ENCODE measurements around the gene ARHGEF3. TPM values are rescaled to one million over a fixed set of nuclear protein-coding genes. Genes with fewer than 3 reads are reported as not detected.

Gene ARHGEF3
- total RNA-seq, 1 donor from 2014 or later, result 27.0 TPM

- ChIA-PET POLR2A (interaction anchor here (1.1 to 1.2 kb wide), 2 partner anchors 10 to 15 kb away, joined by 4 to 6 read pairs; no protein-coding TSS in a partner anchor), CTCF (interaction anchor here (0.6 to 1.2 kb wide), 5 partner anchors 10 to 36 kb away, joined by 3 read pairs; no protein-coding TSS in a partner anchor)
- intact Hi-C loops (cut with micrococcal nuclease), result no loop called here
- no peak overlapping the region for H3K27ac Mint-ChIP-seq
- no peaks in the 10 kb centered on the region for H3K27me3 Mint-ChIP-seq
- H3K36me3 Mint-ChIP-seq (ENCODE audit: low read depth), result peaks cover 38% of the 10 kb centered on the region
- DNase-seq (no peak), ATAC-seq (ENCODE audit: low read depth) (no peak)
- TF ChIP-seq CTCF (IDR thresholded peaks at IDR 0.05), result no peak
- no peaks in the 10 kb centered on the region for H3K9me3 Mint-ChIP-seq
- peaks cover 14% of the 10 kb centered on the region for H3K4me1 Mint-ChIP-seq
- H3K4me3 Mint-ChIP-seq, result no peak overlapping the region
Measured at GRCh38 chr3:56764184-56764583, 37.6 kb downstream of the ARHGEF3 start.

GRCh38 chr3:56763233-56763632, 38.5 kb downstream of the ARHGEF3 start:
- H3K4me1 Mint-ChIP-seq, result peaks cover 23% of the 10 kb centered on the region
- no peak overlapping the region for H3K4me3 Mint-ChIP-seq
- CTCF ChIA-PET, result no interaction called here
- POLR2A ChIA-PET, result no interaction called here
- no peak for DNase-seq
- no peaks in the 10 kb centered on the region for H3K27me3 Mint-ChIP-seq
- intact Hi-C loops (cut with micrococcal nuclease), result no loop called here
- H3K36me3 Mint-ChIP-seq (ENCODE audit: low read depth), result peaks cover 32% of the 10 kb centered on the region
- no peak overlapping the region for H3K27ac Mint-ChIP-seq
- TF ChIP-seq CTCF (IDR thresholded peaks at IDR 0.05), result no peak
- no peaks in the 10 kb centered on the region for H3K9me3 Mint-ChIP-seq
- no peak for ATAC-seq (ENCODE audit: low read depth)

GRCh38 chr3:56762718-56763117, 39.0 kb downstream of the ARHGEF3 start:
- Mint-ChIP-seq H3K36me3 (ENCODE audit: low read depth) (peaks cover 32% of the 10 kb centered on the region), H3K27me3 (no peaks in the 10 kb centered on the region), H3K9me3 (no peaks in the 10 kb centered on the region), H3K4me1 (peaks cover 23% of the 10 kb centered on the region), H3K27ac (no peak overlapping the region), H3K4me3 (no peak overlapping the region)
- intact Hi-C loops (cut with micrococcal nuclease), result no loop called here
- no peak for DNase-seq
- no peak for TF ChIP-seq CTCF (IDR thresholded peaks at IDR 0.05)
- no peak for ATAC-seq (ENCODE audit: low read depth)
- CTCF ChIA-PET, result no interaction called here
- POLR2A ChIA-PET, result no interaction called here

- CTCF ChIA-PET, result interaction anchor here (1.5 to 2.5 kb wide), 2 partner anchors 38 to 59 kb away, joined by 4 to 11 read pairs; no protein-coding TSS in a partner anchor
- intact Hi-C loops (cut with micrococcal nuclease), result loop anchor here (2.0 kb wide), 1 partner anchor 13 kb away; no protein-coding TSS in a partner anchor
- peaks cover 27% of the 10 kb centered on the region for H3K4me1 Mint-ChIP-seq
- POLR2A ChIA-PET, result no interaction called here
- TF ChIP-seq CTCF (IDR thresholded peaks at IDR 0.05), result no peak
- H3K27me3 Mint-ChIP-seq, result no peaks in the 10 kb centered on the region
- H3K4me3 Mint-ChIP-seq, result no peak overlapping the region
- peak overlapping the region; percentile 30 for H3K27ac Mint-ChIP-seq
- no peak for DNase-seq
- no peak for ATAC-seq (ENCODE audit: low read depth)
- H3K9me3 Mint-ChIP-seq, result no peaks in the 10 kb centered on the region
- peaks cover 32% of the 10 kb centered on the region for H3K36me3 Mint-ChIP-seq (ENCODE audit: low read depth)
Measured at GRCh38 chr3:56761887-56762651, 39.7 kb downstream of the ARHGEF3 start.

GRCh38 chr3:56761023-56761422, 40.7 kb downstream of the ARHGEF3 start:
- ChIA-PET POLR2A (interaction anchor here (1.5 kb wide), 1 partner anchor 23 kb away, joined by 5 read pairs; no protein-coding TSS in a partner anchor), CTCF (interaction anchor here (1.5 to 2.5 kb wide), 2 partner anchors 39 to 58 kb away, joined by 4 to 11 read pairs; no protein-coding TSS in a partner anchor)
- peaks cover 38% of the 10 kb centered on the region for H3K4me1 Mint-ChIP-seq
- TF ChIP-seq CTCF (IDR thresholded peaks at IDR 0.05), result no peak
- ATAC-seq (ENCODE audit: low read depth), result no peak
- H3K4me3 Mint-ChIP-seq, result no peak overlapping the region
- no peaks in the 10 kb centered on the region for H3K27me3 Mint-ChIP-seq
- no peaks in the 10 kb centered on the region for H3K9me3 Mint-ChIP-seq
- no peak for DNase-seq
- intact Hi-C loops (cut with micrococcal nuclease), result loop anchor here (2.0 kb wide), 1 partner anchor 14 kb away; no protein-coding TSS in a partner anchor
- no peak overlapping the region for H3K27ac Mint-ChIP-seq
- peaks cover 25% of the 10 kb centered on the region for H3K36me3 Mint-ChIP-seq (ENCODE audit: low read depth)

Measured in activated B cell treated with CpG ODN at 0.5 μM for 24 hours (primary cell).